HG03108 (cell line): ENCODE results near the gene POF1B.
"Not testable (repeated sequence)": the region's sequence is repeated elsewhere in the genome, so short reads cannot be mapped to it uniquely, and the experiment has no call there.

Experiments
- ATAC-seq: cut with Tn5 transposase; IDR thresholded peaks from one replicate; pipeline ENCODE4 v1.9.1; 2021; ENCODE audit warnings: moderate library complexity; ENCODE audit not compliant: unreplicated experiment

Gene POF1B, protein sequence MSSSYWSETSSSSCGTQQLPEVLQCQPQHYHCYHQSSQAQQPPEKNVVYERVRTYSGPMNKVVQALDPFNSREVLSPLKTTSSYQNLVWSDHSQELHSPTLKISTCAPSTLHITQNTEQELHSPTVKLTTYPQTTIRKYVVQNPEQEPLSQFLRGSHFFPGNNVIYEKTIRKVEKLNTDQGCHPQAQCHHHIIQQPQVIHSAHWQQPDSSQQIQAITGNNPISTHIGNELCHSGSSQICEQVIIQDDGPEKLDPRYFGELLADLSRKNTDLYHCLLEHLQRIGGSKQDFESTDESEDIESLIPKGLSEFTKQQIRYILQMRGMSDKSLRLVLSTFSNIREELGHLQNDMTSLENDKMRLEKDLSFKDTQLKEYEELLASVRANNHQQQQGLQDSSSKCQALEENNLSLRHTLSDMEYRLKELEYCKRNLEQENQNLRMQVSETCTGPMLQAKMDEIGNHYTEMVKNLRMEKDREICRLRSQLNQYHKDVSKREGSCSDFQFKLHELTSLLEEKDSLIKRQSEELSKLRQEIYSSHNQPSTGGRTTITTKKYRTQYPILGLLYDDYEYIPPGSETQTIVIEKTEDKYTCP

DNA sequence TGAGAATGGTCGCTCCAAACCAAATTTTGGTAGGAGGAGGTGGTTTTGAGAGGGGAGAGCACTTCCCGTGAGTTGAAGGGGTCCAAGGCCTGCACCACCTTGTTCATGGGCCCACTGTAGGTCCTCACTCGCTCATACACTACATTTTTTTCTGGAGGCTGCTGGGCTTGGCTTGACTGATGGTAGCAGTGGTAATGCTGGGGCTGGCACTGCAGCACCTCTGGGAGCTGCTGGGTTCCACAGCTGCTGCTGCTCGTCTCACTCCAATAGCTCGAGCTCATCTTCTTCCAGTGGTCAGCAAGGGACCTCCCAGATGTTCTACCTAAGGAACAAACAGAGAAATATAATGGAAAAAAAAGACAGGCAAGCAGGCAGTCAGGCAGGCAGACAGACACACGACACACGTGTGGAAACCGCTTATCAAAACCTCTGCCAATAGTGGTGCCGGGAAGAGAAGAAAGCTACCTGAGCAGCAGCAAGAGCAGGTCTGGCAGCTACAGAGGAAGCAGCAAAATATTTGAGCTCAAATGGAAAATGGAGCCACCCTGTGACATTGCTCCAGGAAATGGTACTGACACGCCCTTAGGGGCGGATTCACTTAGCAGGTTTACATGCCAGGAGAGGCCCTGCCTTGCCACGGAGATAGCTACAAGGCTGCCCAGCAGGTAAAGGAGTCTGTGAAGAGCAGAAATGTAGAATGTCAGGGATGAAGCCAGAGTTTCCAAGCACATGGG, at the start of gene POF1B:
Gene POF1B, minus strand, starts transcription at position 492 of the 734 bp plus-strand sequence. Its CDS starts 211 bp downstream, at position 281.
- ATAC-seq = no peak

DNA sequence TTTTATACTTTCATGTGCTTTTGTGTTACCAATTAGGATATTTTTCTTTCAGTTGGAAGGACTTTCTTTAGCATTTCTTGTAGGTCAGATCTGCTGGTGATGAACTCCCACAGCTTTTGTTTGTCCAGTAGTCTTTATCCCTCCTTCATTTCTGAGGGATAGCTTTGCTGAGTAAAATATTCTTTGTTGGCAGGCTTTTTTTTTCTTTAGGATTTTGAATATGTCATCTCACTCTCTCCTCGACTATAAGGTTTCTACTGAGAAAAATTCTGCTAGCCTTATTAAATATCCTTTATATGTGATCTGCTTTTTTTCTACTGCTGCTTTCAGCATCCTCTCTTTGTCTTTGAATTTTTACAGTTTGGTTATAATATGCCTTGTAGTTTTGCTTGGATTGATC, 49.6 kb upstream of the POF1B start:
- no peak for ATAC-seq

DNA sequence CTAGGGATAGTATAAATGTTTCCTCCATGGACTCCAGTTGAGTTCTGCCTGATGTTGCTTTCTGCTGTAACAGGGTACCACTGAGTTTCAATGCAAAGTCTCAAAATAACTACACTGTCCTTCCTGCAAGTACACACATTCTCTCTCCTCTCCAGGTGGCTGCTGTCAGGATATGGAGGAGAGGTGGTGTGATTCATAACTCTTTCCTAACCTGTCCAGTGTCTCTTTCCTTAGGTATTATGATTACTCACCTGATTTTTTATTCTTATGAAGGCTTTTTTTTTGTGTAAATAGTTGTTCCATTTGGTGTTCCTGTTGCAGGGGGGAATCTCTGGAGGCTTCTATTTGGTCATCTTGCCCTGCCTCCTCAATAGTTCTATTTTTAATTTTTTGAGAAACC, 39.8 kb upstream of the POF1B start:
- no peak for ATAC-seq

DNA sequence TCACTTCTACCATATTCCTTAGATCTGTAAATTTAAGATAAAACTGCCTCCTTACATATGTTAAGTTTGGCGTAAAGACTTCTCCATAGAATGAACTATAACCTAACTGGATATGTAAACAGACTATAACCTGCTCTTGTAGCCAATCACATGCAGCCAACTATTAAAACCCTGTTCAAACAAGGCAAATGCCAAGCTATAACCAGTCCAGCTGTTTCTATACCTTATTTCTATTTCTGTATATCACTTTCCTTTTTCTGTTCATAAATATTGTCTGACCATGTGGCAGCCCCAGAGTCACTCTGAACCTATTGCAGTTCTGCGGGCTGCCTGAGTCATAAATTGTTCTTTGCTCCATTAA, 12.4 kb upstream of the POF1B start:
- ATAC-seq = no peak

DNA sequence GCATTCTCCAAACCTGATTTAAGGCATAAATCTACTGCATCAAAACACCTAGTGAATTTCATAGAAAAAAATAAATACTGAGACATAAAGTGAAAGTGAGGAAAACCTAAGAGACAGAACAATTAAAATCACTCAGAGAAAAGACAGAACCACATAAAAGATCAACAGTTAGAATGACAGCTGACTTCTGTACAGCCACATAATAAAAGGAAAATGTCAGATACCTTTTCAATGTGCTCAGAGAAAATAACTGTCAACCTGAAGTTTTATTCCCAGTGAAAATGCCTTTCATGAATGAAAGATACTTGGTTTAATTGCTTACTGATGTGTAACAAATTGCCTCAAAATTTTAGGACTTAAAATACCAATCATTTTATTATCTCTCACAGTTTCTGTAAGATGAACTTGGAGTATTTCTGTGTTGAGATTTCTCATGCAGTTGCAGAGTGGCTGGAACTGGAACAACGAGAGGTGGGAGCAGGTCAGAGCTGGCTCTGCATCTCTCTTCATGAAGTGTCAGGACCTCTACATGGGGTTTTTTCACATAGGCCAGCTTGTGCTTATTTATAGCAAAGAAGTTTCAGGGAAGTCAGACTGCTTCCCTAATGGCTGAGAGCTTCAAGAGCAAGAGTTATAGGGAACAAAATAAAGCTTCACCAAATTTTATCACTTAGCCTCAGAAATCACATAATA, 11.9 kb upstream of the POF1B start:
- no peak for ATAC-seq

DNA sequence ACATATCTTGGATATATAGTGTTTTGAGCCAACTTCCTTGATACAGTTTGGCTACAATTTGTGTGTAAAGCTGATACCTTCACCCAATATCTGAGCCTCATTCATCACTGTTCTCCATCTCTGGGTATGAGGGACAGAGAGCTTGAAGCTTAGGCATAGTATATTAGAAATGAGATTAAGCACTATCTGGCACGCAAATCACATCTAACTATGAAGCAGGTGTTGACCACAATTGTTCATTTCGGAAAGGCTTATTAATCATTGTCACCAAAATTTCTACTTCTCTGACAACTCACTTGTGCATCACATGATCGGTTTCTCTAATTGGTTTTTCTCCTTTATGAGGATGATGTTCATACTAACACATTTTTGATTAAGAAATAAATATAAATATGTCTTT, 2.1 kb upstream of the POF1B start:
- ATAC-seq = no peak

DNA sequence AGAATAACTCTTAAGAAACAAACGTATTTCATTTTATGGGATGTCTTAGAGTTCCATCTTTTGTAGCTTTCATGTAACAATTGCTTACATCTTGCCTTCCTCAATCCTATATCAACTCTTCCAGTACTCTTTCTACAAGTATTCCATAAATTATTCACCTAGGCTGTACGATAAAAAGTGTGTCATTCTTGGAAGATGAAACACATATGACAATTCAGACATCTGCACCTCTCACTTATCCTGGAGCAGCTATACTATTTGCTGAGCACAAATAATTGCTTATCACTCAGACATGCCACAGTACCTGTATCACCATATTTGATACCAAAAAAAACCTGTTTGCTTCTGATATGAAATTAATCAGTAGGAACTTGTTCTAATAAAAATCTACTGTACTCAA, 1.0 kb downstream of the POF1B start:
- ATAC-seq = no peak

DNA sequence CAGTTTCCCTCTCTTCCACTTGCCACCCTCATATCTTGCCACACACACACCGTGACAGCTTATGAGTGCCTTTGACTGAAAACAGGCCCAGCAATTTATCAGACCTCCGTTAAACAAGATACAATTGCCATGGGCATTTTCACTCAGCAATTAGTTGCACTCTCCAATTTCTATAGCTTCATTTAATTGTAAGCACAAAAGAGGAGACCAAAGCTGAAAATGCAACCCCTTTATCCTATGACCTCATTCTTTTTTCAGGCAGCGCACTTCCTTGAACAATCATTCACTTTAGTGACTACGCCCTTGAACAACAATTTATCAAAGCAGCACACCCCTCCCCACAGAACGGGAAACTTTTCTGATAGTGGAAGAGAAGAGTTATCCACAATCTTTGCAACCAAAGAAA, 4.1 kb downstream of the POF1B start:
- ATAC-seq = no peak

DNA sequence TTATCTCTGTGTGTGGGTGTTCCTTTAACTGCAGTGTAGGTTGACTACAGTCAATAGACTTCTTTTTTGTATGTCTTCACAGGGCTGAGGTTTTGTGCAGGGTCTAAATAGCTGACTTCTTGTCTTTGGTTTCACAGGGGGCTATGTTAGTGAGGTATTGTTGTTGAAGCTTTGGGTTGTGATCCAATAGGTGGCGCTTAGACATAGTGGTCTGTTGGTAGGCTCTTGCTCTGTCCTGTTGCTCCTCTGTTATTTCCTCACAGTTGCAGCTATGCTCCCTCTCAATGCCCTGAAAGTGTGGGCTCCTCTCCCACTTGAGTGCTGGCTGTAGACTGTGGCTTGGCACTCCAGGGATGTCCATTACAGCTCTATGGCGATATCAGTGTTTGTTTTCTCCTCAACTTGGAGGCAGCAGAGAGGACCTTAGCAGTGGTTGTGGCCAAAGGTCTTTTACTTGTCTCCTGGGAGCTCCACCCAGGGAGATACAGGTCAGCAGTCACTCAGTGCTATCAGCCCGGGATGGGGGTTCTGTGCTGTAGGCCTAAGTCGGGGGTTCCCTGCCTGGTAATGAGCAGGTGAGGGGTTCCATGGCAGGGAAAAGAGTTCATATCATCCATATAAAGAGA, 14.0 kb downstream of the POF1B start:
- ATAC-seq = no peak

DNA sequence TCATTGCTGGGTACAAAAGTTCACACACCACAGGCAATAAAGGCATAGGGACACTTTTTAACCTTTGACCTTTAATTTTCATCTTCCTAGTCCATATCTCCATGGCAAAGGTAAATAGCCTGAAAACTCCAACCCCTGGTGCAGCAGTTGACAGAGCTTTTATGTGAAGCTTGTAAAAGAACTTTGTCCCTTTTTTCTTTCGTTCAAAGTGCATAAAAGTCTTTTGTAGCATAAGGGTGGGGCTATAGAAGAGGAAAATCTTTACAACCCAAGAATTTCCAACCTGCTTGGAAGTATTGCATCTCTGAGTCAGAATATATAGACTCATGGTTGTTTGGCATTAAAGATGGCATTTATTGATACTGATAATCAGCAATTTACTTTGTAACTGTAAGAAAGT, 20.4 kb downstream of the POF1B start:
- no peak for ATAC-seq

DNA sequence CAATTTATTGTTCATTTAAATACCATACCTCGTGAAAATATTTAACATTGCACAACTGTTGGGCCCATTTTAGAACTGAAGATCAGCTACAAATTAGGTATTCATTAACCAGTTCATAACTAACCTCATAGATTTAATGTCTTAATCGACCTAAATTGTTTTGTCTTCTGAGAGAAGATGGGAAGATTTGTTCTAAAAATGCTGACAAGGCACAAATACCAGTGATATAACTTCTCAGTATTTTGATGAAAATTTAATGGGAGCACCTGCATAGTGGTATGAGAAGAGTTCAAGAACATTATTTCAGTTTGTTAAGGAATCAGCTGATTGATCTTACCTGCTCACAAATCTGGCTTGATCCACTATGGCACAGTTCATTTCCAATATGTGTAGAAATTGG, 33.9 kb downstream of the POF1B start:
- no peak for ATAC-seq

DNA sequence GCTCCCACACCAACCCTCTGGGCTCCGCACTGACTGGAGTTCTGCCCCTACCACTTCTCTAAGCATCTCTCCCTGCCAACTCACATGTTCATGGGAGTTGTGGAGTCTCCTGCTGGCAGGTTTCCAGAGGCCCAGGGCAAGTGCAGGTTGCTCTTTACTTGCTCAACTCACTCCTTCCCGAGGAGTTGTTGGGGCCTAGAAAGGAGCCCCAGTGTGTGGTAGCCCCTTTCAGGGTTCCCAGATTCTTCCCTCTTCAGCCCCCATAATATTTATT, 52.5 kb downstream of the POF1B start:
- ATAC-seq = no peak

DNA sequence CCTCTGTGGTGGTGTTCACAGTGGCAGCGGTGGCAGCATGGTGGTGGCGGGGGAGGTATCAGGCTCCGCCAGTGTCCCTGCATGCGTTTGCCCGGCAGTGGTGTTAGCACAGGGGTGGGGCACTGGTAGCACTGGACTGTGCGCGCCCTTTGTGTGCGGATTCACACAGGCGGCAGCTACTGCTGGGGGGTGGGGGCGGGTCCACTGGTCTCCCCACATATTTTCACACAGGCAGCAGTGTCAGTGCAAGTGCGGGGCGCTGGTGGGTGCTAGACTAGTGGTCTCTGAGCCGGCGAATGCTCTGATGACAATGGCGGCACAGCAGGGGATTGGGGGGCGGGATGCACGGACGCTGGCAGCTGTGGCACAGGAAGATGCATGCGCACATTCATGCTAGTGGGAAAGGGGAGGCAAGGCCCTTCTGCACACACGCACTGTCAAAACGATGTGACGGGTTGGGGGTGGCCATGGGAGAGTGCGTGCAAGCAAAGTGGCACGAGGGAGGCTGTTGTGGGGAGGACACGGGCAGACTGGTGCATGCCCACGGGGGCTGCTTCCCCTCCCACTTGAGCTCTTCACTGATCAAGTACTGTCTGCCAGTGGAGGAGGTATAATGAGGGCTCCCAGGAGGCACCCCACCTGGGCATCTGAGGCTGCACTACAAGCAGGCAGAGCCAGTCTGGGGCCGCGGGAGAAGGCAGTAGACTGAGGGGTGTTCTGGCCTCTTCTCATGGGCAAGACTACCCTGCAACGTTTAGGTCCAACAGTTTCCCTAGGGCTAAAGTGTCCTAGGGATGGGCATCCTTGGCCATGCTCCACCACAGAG, 53.0 kb downstream of the POF1B start:
- ATAC-seq = no peak

DNA sequence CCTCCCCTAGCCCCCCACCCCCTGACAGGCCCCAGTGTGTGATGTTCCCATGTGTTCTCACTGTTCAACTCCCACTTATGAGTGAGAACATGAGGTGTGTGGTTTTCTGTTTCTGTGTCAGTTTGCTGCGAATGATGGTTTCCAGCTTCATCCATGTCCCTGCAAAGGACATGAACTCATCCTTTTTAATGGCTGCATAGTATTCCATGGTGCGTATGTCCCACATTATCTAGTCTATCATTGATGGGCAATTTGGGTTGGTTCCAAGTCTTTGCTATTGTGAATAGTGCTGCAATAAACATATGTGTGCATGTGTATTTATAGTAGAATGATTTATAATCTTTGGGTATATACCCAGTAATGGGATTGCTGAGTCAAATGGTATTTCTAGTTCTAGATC, 68.1 kb downstream of the POF1B start:
- not testable (repeated sequence) for ATAC-seq

DNA sequence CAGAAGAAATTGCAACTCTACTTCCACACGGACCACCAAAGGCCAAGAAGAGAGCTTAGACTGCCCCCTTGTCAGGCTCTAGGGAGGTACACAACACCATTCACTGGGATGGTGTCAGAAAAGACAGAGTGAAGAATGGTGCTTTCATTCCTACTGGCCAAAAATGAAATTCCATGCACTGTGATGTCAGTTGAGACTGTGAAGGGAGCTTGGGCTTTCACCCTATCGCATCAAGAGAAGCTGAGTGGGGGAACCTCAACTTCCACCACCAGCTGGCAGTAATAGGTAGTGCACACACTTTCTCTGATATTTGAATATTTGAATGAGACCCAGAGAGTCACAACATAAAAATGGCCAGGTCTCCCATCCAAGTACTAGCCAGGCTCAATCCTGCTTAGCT, 69.7 kb downstream of the POF1B start:
- ATAC-seq = no peak

DNA sequence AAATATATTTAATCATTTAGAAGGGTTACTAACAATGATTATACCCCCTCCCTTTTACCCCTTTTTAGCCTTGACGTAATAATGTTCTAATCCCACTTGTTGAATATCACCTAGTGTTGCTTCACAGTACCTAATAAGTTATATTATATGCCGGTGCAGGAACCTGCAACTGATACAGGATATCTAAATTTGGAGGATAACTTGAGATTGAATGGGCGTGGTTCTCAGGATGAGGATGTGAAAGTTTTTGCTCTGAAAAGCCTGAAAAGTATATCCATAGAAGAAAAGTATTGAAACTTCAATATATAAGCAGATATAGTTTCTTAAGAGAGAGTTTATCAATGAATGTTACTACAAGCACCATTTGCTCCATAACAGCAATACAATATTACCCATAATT, 75.9 kb downstream of the POF1B start:
- peak; percentile 54 for ATAC-seq

DNA sequence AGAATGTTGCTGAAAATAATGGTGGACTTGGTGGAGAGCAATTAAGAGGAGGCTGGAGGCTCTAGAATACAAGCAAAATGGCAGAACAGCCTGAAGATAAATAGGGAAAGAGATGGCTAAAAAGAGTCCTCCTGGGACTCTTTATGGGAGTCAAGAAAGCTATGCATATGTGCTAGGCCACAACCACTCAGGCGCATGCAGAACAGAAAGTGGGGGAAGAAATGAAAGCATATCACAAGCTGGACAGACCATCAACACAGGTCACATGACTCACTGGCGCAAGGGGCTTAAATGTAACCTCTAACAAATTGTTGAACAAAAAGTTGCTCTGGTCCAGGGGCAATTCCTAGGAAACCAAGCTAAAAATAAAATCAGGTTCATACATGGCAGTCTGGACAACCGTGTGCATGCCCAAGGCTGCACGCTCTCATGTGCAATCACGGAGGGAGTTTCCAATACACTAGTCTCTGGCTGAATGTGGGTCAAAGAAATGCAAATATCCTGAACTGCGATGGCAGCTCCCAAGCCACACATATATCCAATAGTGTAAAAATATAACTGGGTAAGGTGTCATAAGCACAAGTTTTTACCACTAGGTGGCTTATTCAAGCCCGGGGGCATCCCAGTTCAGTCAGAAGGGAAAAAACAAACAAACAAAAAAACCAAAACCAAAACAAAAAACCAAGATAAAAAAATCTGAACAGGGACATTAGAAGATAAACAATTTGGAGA, 90.3 kb downstream of the POF1B start:
- no peak for ATAC-seq

DNA sequence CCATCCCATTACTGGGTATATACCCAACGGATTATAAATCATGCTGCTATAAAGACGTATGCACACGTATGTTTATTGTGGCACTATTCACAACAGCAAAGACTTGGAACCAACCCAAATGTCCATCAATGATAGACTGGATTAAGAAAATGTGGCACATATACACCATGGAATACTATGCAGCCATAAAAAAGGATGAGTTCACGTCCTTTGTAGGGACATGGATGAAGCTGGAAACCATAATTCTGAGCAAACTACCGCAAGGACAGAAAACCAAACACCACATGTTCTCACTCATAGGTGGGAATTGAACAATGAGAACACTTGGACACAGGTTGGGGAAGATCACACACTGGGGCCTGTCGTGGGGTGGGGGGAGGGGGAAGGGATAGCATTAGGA, 94.2 kb downstream of the POF1B start:
- not testable (repeated sequence) for ATAC-seq

DNA sequence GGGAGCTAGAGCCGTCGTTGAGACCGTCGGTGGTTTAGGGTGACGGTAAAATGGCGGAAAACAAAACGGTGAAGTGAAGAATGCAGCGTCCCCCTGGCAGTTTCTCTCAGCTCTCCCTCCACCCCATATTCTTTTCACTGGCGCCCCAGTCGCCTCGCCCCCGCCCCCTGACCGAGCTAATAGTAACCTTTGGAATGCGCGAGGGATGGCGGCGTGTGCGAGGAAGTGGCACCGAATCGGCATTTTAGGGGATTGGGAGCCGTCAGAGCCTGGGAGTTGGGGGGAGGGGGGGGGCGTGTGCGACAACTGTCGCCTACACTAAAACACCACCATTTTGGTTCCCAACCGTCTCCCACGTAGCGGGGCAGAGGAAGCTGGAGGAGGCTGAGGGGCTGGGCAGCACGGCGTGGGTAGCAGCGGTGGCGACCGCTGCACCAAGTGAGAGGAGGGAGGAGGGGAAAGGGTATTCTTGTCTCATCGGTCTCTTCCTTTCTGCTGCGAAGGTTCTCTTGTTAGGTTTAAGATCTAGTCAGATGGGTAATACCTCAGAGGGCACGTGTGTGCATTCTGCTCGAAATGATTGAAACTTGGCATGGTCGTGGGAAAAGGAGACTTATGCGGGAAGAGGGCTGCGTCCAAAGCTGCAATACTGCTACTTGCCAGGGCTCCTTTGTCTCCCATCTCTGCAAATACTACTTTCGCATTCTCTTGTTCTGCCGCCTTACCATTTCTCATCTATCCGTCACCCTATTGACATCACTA, 134.8 kb downstream of the POF1B start:
- no peak for ATAC-seq
